Panc1 (cell line): ENCODE data around the gene QSOX1. TPM values are rescaled to one million over a fixed set of nuclear protein-coding genes. Genes with fewer than 3 reads are reported as not detected.
A peak's percentile ranks its signal among the peaks of the same experiment; 100 is the strongest.

Experiments
- ATAC-seq: fragments of 200-7000 bp; cut with Tn5 transposase; 2 replicates; pipeline ENCODE4 v1.9.1; 2020; ENCODE audit warnings: mild to moderate bottlenecking, moderate library complexity
- BruUV-seq: library from RNA; stranded (reverse); fragments of 400-500 nt; replicated peaks from 2 replicates; lab custom pipeline; 2021; lab: Mats Ljungman, UMichigan
- CTCF ChIA-PET: fragments of 300-600 bp; sonication (Branson Sonifier 250); formaldehyde crosslinking; loops from one replicate; lab custom pipeline; 2022; ENCODE audit warnings: antibody characterized with exemption; lab: Charles Lee
- POLR2A ChIA-PET: fragments of 300-600 bp; sonication (Branson Sonifier 250); formaldehyde crosslinking; loops from one replicate; lab custom pipeline; 2022; ENCODE audit warnings: antibody characterized with exemption; lab: Charles Lee
- DNase-seq: peaks from one replicate; pipeline ENCODE4 v3.0.0-alpha.2; 2010; ENCODE audit warnings: low read depth, low spot score
- H3K27ac ChIP-seq: 2 replicates; pipeline ENCODE4 v1.5.1; 2011; ENCODE audit warnings: mild to moderate bottlenecking, low read length, inconsistent platforms
- H3K27me3 ChIP-seq: fragments of 200-500 bp; sonication (Bioruptor generic); 2 replicates; pipeline ENCODE4 v1.6.0; 2014; ENCODE audit warnings: low read length, inconsistent platforms; ENCODE audit not compliant: control insufficient read depth, insufficient read depth
- H3K36me3 ChIP-seq: fragments of 200-500 bp; sonication (Bioruptor generic); 2 replicates; pipeline ENCODE4 v1.5.1; 2014; ENCODE audit warnings: inconsistent platforms, mild to moderate bottlenecking, low read length, moderate library complexity; ENCODE audit not compliant: control insufficient read depth, insufficient read depth
- H3K4me1 ChIP-seq: 2 replicates; pipeline ENCODE4 v1.5.1; 2011; ENCODE audit warnings: inconsistent platforms, mild to moderate bottlenecking, low read length, moderate library complexity; ENCODE audit not compliant: control insufficient read depth, insufficient read depth
- H3K4me3 ChIP-seq, 2 experiments: 2 replicates each; pipeline ENCODE4 v1.5.1; 2011 to 2012; ENCODE audit warnings: low read depth in 2 of 2, low read length in 2 of 2, mild to moderate bottlenecking in 2 of 2, inconsistent platforms in 1 of 2, moderate library complexity in 1 of 2
- H3K9me3 ChIP-seq: fragments of 200-500 bp; sonication (Bioruptor generic); 2 replicates; pipeline ENCODE4 v1.5.1; 2014; ENCODE audit warnings: low read depth, mild to moderate bottlenecking, inconsistent platforms, low read length, moderate library complexity; ENCODE audit not compliant: control insufficient read depth, insufficient read depth
- POLR2AphosphoS5 ChIP-seq: IDR thresholded peaks from 2 replicates; pipeline ENCODE4 v1.6.1; 2012; ENCODE audit warnings: mild to moderate bottlenecking, low read depth, low read length, moderate library complexity
- SIN3A ChIP-seq: IDR thresholded peaks from 2 replicates; pipeline ENCODE4 v1.6.1; 2012; ENCODE audit warnings: low read depth, mild to moderate bottlenecking, low read length, moderate library complexity, borderline replicate concordance; ENCODE audit not compliant: insufficient read depth
- TCF7L2 ChIP-seq: IDR thresholded peaks from 2 replicates; pipeline ENCODE4 v1.6.1; 2011; ENCODE audit warnings: mild to moderate bottlenecking, low read depth, low read length, inconsistent platforms
- in situ Hi-C: cut with HindIII; loops from 2 replicates; pipeline ENCODE4 v1.10.0; 2016; ENCODE audit warnings: low sequenced_read_pairs, low pct_unique_long_range_greater_than_20kb
- intact Hi-C: fragments of 100-400 bp; cut with micrococcal nuclease; formaldehyde crosslinking; loops from one replicate; pipeline ENCODE4 v1.10.0; 2022; ENCODE audit not compliant: unreplicated experiment
- total RNA-seq: library from RNA; stranded (reverse); gene quantifications from one replicate; pipeline ENCODE4 v1.2.1, GENCODE V29; 2021; ENCODE audit not compliant: unreplicated experiment
- TF ChIP-seq, protein P1 (sequence below), 2 experiments: IDR thresholded peaks; 2 replicates each; pipeline ENCODE4 v1.6.1; 2011 to 2012; ENCODE audit warnings: low read depth in 2 of 2, control low read depth in 1 of 2, low read length in 1 of 2, mild to moderate bottlenecking in 1 of 2, moderate library complexity in 1 of 2; ENCODE audit not compliant: insufficient read depth in 1 of 2
- TF ChIP-seq, protein P2 (sequence below): fragments of 450-650 bp; IDR thresholded peaks from 2 replicates; pipeline ENCODE4 v1.5.1; 2017; ENCODE audit warnings: mild to moderate bottlenecking

QSOX1 gene
- total RNA-seq, 1 experiment from 2014 or later = 152 TPM

DNA sequence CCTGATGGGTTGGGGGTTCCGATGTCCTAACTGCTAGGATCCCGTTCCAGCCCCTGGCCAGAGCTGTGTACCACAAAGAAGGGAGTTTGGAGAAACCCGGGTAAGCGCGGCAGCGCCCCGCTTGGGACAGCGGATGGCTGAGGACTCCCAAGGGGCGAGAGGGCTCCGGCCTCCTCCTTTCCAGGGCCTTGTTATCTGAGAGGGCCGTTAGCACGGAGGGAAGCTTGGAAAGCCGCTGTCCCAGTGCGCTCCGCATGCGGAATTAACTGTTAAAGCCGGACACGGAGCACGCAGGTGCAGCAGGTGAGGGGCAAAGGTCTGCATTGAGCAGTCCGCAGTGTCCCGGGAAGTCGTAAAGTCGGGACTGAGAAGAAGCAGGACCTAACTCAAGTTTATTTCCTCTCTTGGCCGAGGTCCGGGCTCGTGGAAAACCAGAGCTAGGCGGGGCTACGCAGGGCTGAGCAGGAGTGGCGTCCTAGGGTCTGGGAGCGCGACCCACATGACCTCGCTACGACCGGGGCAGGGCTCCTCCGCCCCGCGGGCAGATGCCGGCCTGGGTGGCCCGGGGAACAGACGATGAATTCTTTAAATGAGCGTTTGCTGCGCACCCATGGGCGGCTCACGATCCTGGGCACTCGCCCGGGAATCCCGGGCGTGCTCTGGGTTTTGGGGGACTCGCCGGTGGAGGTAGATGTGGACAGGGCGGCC is 79.9 kb downstream of the QSOX1 start:
- intact Hi-C loops = no loop called here
- Histone ChIP-seq H3K9me3 (no peaks in the 10 kb centered on the region), H3K27me3 (peaks cover 31% of the 10 kb centered on the region), H3K4me1 (peaks cover 11% of the 10 kb centered on the region), H3K4me3 (peak overlapping the region; percentile 42 to 55), H3K27ac (no peak overlapping the region), H3K36me3 (no peaks in the 10 kb centered on the region; the same call in 1 of the 2 replicates)
- TF ChIP-seq POLR2AphosphoS5 (no peak), TCF7L2 (no peak), SIN3A (no peak)
- TF ChIP-seq, protein P1, sequence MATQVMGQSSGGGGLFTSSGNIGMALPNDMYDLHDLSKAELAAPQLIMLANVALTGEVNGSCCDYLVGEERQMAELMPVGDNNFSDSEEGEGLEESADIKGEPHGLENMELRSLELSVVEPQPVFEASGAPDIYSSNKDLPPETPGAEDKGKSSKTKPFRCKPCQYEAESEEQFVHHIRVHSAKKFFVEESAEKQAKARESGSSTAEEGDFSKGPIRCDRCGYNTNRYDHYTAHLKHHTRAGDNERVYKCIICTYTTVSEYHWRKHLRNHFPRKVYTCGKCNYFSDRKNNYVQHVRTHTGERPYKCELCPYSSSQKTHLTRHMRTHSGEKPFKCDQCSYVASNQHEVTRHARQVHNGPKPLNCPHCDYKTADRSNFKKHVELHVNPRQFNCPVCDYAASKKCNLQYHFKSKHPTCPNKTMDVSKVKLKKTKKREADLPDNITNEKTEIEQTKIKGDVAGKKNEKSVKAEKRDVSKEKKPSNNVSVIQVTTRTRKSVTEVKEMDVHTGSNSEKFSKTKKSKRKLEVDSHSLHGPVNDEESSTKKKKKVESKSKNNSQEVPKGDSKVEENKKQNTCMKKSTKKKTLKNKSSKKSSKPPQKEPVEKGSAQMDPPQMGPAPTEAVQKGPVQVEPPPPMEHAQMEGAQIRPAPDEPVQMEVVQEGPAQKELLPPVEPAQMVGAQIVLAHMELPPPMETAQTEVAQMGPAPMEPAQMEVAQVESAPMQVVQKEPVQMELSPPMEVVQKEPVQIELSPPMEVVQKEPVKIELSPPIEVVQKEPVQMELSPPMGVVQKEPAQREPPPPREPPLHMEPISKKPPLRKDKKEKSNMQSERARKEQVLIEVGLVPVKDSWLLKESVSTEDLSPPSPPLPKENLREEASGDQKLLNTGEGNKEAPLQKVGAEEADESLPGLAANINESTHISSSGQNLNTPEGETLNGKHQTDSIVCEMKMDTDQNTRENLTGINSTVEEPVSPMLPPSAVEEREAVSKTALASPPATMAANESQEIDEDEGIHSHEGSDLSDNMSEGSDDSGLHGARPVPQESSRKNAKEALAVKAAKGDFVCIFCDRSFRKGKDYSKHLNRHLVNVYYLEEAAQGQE (IDR thresholded peaks at IDR 0.05; ENCODE audit: insufficient read depth in 1 of 2, low read depth in 2 of 2, low read length in 1 of 2) = no peak
- TF ChIP-seq, protein P2, sequence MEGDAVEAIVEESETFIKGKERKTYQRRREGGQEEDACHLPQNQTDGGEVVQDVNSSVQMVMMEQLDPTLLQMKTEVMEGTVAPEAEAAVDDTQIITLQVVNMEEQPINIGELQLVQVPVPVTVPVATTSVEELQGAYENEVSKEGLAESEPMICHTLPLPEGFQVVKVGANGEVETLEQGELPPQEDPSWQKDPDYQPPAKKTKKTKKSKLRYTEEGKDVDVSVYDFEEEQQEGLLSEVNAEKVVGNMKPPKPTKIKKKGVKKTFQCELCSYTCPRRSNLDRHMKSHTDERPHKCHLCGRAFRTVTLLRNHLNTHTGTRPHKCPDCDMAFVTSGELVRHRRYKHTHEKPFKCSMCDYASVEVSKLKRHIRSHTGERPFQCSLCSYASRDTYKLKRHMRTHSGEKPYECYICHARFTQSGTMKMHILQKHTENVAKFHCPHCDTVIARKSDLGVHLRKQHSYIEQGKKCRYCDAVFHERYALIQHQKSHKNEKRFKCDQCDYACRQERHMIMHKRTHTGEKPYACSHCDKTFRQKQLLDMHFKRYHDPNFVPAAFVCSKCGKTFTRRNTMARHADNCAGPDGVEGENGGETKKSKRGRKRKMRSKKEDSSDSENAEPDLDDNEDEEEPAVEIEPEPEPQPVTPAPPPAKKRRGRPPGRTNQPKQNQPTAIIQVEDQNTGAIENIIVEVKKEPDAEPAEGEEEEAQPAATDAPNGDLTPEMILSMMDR = no peak
- in situ Hi-C loops = no loop called here
- POLR2A ChIA-PET = interaction anchor here (0.7 to 1.0 kb wide), 2 partner anchors 173 to 268 kb away, joined by 3 to 4 read pairs; partner anchors contain the start of gene ACBD6
- CTCF ChIA-PET = no interaction called here
- BruUV-seq = no TSS peak
- no peak for DNase-seq
- peak; percentile 26 for ATAC-seq

GRCh38 chr1:180235077-180235501 is 80.4 kb downstream of the QSOX1 start:
- CTCF ChIA-PET = no interaction called here
- Histone ChIP-seq H3K27ac (no peak overlapping the region), H3K36me3 (no peaks in the 10 kb centered on the region; the same call in 1 of the 2 replicates), H3K9me3 (no peaks in the 10 kb centered on the region), H3K27me3 (peaks cover 31% of the 10 kb centered on the region), H3K4me3 (peak overlapping the region; percentile 42 to 55), H3K4me1 (peaks cover 11% of the 10 kb centered on the region)
- no peak for TF ChIP-seq POLR2AphosphoS5
- no peak for TF ChIP-seq TCF7L2
- TF ChIP-seq, protein P2 = no peak
- no peak for TF ChIP-seq SIN3A
- TF ChIP-seq, protein P1 (IDR thresholded peaks at IDR 0.05; ENCODE audit: insufficient read depth in 1 of 2, low read depth in 2 of 2, low read length in 1 of 2) = no peak
- DNase-seq = no peak
- BruUV-seq = no TSS peak
- POLR2A ChIA-PET = interaction anchor here (1.0 kb wide), 1 partner anchor 267 kb away, joined by 4 read pairs; the partner anchor contains the start of gene ACBD6
- in situ Hi-C loops = no loop called here
- peak; percentile 20 for ATAC-seq
- intact Hi-C loops = no loop called here
